Measurements from ENCODE around the gene FLOT2.
A peak's percentile ranks its signal among the peaks of the same experiment; 100 is the strongest.

DNA sequence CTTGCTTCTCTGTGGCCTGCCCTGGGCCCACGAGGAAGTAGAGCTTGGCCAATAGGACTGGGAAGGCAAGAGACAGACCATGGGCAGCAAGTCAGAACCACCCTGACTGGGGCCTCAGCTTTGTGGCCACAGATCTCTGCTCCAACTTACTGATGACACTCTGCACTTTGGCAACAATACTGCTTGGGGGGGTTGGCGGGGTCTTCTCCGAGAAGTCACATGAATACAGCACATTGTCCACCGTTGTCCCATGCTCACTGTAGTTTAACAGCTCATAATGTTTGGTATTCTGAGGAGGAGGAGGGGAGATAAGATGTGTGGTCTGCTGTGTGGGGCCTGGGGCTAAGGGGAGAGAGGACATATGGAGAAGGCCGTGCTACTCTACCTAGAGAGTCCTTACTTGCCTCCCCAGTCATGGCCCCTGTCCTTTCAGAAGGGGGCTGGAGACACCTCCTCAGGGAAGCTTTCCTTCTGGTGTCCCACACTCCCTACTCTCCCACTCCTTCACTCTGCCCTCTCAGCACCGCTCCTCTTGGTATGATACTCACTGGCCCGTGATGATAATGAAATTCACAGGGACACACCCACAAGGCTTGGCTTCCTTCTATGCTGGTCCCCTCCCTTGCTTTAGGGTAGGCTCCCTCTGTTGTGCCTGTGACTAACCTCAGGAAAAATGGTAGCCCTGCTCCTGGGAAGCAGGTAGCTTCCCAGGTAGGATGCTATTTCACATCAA, 9.3 kb upstream of the FLOT2 start:
- TF ChIP-seq, protein P1, sequence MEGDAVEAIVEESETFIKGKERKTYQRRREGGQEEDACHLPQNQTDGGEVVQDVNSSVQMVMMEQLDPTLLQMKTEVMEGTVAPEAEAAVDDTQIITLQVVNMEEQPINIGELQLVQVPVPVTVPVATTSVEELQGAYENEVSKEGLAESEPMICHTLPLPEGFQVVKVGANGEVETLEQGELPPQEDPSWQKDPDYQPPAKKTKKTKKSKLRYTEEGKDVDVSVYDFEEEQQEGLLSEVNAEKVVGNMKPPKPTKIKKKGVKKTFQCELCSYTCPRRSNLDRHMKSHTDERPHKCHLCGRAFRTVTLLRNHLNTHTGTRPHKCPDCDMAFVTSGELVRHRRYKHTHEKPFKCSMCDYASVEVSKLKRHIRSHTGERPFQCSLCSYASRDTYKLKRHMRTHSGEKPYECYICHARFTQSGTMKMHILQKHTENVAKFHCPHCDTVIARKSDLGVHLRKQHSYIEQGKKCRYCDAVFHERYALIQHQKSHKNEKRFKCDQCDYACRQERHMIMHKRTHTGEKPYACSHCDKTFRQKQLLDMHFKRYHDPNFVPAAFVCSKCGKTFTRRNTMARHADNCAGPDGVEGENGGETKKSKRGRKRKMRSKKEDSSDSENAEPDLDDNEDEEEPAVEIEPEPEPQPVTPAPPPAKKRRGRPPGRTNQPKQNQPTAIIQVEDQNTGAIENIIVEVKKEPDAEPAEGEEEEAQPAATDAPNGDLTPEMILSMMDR (IDR thresholded peaks at IDR 0.05; ENCODE audit: control extremely low read depth in 1 of 3, insufficient read depth in 1 of 3, low read depth in 1 of 3, low read length in 3 of 3): no peak
- TF ChIP-seq POLR2AphosphoS5 (IDR thresholded peaks at IDR 0.05; ENCODE audit: low read depth, low read length) (no peak; the same call in 1 of the 2 replicates), EZH2 (IDR thresholded peaks at IDR 0.05; ENCODE audit: low read depth, low read length, severe bottlenecking) (no peak), GABPA (IDR thresholded peaks at IDR 0.05; ENCODE audit: borderline replicate concordance, insufficient read depth, low read length) (no peak), SRF (IDR thresholded peaks at IDR 0.05; ENCODE audit: low read depth, low read length) (no peak), SIN3A (conservative IDR thresholded peaks at IDR 0.05 in 1 of 2, IDR thresholded peaks at IDR 0.05 in 1 of 2; ENCODE audit: low read depth in 1 of 2, low read length in 2 of 2) (no peak), CREB1 (IDR thresholded peaks at IDR 0.05) (no peak), POLR2A (IDR thresholded peaks at IDR 0.05; ENCODE audit: control extremely low read depth in 1 of 2, low read depth in 2 of 2, low read length in 2 of 2) (peak in 1 of 2 experiments; percentile 21; a peak in 1 of 3 replicates), CHD2 (IDR thresholded peaks at IDR 0.05; ENCODE audit: low read length) (no peak)
- TF ChIP-seq, protein P2, sequence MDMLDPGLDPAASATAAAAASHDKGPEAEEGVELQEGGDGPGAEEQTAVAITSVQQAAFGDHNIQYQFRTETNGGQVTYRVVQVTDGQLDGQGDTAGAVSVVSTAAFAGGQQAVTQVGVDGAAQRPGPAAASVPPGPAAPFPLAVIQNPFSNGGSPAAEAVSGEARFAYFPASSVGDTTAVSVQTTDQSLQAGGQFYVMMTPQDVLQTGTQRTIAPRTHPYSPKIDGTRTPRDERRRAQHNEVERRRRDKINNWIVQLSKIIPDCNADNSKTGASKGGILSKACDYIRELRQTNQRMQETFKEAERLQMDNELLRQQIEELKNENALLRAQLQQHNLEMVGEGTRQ (IDR thresholded peaks at IDR 0.05; ENCODE audit: low read length): no peak
- TF ChIP-seq, protein P3, sequence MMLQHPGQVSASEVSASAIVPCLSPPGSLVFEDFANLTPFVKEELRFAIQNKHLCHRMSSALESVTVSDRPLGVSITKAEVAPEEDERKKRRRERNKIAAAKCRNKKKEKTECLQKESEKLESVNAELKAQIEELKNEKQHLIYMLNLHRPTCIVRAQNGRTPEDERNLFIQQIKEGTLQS (IDR thresholded peaks at IDR 0.05; ENCODE audit: insufficient read depth, low read depth, low read length): no peak

Measured in H1 (cell line).